ENCODE results near the gene ANAPC4.

Gene ANAPC4

DNA sequence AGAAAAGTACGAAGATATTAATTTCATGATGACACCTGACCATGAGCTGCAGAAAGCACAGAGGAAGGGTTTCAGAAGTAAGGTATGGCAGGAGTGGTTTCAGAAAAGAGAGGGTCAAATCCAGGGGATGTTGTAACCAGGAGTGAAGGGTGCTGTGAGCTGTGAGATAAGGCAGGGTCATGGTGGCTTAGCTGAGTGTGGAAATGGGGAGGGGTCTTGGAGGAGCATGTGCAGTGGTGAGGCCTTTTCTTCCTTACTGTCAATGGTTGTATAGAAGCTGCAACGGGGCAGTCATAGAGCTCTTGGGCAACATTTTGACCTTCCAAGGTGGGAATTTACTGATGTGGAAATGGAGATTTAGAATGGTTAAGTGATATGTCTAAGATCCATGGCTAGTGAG is 2.5 kb downstream of the ANAPC4 start:
- DNase-seq, result no peak

GRCh38 chr4:25383647-25384046 is 6.6 kb downstream of the ANAPC4 start:
- no peak for DNase-seq

DNA sequence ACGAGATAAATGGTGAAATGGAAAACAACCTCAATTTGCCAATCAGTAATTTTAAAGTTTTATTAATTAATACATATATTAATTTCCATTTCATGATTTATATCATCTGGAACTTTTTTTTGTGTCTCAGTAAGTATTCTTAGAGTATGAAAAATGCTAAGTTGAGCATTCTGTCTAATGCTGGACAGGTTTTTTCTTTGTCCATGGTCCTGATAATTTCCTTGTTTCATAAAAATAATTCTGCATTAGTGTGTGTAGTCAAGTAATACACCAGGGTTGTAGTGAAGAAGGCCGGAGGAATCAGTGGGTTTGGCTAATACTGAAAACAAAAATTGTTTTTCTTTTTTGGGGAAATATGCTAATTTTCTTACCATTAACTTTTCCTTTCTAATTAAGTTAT is 9.9 kb downstream of the ANAPC4 start:
- DNase-seq, result no peak

GRCh38 chr4:25397305-25397704 is 20.2 kb downstream of the ANAPC4 start:
- no peak for DNase-seq

DNA sequence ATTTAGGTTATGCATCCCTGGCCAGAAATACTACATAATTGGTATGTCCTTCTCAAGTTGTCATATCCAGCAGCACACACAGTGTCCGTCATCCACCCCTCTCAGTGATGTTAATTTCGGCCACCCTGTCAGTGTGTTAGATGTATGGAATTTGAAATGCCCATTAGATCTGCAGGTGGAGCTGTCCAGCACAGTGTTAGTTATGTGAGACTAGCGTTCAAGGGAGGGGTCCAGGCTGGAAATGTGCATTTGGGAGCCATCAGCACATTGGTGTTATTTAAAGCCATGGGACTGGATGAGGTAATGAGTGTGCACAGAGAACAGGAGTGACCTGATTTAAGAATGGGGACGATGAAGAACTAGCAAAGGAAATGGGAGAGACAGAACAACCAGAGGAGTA is 22.4 kb downstream of the ANAPC4 start:
- DNase-seq, result no peak

GRCh38 chr4:25401066-25401465 is 24.0 kb downstream of the ANAPC4 start:
- DNase-seq, result no peak

GRCh38 chr4:25402521-25402920 is 25.5 kb downstream of the ANAPC4 start:
- no peak for DNase-seq

DNA sequence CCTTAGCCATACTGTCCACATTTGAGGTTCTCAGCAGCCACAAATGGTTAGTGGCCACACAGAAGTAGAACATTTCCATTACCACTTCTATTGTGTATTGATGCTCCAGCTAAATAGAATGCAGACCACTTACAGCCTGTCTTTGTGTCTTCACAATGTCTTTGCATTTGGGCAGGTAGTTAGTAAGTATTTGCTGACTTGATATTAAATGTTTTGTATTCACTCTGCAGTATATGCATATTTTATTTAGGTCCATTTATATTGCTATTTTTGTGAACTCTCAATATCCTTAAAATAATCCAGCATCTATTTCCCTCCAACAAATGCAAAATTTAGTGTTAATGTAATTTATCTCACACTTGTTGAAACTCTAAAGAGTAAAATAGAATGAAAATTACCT is 26.6 kb downstream of the ANAPC4 start:
- no peak for DNase-seq

DNA sequence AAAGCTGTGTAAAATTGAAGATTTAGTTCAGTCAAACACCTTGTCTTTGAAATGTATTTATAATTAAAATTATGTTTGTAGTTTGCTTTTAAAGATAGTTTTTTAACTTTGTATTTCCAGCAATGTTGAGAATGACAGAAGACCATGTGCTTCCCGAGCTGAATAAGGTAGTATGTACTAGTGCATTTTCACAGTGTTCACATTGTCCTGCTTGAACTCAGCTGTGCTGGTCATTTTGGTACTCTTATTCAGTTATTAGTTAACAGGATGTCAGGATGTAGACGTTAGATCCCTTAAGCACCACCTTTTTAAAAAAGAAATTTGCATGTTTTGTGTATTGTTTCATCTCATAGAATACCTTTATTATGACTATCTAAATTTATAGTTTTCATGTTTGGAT is 28.4 kb downstream of the ANAPC4 start:
- no peak for DNase-seq

- DNase-seq, result no peak
Observed at GRCh38 chr4:25406081-25406692, 29.1 kb downstream of the ANAPC4 start.

DNA sequence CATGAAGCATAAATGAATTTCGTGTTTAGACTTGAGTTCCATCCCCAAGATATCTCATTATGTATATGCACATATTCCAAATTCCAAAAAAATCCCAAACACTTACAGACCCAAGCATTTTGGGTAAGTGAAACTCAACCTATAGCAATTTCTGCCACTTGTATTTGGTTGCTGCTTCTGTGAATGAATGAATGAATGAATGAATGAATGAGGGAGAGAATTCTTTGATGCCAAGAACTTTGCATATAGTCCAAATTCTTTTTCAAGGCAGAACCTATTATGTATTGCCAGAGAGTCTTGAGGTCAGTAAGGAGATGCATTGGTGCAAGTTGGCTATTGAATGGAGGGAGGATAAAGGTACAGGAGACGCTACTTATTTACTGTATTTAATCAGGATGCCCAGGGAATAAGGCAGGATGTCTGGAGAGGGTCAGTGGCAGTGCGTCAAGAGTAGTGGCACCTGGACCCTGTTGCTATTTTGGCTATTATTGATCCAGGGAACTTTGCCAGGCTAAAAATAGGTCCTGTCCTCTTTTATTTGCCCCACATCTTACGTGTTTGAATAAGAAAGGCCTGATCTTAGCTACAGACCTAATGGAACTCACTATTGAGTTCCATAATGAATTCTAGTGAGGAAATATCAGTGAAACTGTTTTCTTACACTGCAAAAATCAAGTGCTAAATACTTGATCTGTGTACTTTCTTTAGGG is 33.9 kb downstream of the ANAPC4 start:
- DNase-seq, result no peak

DNA sequence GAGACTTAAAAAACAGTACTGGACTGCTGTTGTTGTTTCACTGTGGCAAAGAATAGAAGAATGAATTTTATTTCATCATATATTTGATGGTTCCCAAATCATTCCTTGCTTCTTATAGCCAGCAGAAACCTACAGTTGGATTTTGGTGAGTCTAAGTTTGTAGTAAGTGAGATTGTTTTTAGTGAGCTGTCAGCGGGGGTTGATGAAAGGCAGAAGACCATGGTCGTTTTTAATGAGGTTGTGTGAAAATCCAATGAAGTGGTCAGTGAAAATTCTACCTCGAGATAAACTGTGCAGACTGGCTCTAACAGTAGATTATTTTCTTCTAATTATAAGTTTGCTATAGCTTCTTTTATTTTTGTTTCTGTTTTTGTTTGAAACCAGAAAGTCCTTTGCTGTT is 36.2 kb downstream of the ANAPC4 start:
- DNase-seq, result no peak

- no peak for DNase-seq
Observed at GRCh38 chr4:25417014-25417413, 40.0 kb downstream of the ANAPC4 start.

- no peak for DNase-seq
Observed at GRCh38 chr4:25420931-25421330, 43.9 kb downstream of the ANAPC4 start.

DNA sequence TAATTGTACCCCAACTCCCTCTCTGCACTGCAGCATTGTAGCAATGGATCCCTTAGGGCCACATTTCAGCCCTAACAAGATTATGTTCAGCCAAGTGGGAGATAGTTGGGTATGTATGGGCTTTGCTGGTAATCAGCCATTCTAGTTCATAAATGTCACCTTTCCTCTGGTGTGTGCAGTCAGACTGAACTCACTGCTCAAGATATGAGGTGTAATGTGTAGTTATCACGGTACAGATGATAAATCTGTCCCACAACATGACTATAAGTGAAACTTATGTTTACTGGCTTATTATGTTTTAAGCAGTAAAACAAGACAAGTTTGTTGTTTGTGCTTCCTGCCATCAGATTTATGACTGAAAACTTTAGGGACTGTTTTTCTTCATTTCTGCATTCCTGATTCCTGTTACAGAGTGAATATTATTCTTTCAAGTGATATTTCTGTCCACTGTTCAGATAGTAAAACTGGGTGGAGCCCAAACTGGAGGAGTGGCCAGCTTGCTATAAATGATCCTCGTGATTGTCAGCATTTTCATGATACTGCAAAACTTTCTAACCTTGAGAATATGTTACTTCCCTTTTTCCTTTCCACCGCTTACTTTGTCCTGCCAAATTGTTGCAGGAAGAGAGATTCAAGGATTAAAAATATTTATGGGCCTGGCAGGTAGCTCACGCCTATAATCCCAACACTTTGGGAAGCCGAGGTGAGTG is 44.9 kb downstream of the ANAPC4 start:
- no peak for DNase-seq

- no peak for DNase-seq
Observed at GRCh38 chr4:25423548-25423947, 46.5 kb downstream of the ANAPC4 start.

DNA sequence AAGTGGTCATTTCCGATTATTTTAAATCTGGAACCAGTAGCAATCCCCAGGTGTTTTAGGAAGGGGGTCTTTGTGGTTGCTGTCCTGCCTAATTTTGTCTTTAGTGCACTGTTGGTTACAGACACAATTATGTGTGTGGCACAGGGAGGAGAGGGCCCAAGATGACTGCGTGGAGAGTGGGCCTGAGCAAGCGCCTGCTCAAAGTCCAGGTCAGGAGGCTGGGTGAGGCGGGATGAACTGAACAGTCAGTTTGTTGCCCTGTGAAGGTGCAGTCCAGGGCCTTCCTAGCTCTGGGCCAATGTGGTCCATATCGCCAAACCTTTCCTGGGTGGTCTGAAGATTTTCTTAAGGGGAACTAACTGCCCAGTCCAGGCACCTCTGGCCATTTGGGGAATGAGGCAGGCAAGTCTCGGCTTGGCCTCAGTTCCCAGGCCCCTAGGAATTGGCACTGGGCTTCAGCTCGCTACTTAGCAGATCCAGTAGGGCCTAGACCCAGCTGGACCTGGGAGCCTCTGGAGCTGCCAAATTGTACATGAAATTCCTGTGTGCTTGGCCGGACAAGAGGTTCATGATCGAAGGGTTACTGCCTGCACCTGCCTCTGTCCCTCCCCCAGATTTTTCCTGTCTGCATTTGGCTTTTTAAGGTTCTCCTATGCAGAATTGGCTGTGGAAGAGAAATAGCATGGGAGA is 47.6 kb downstream of the ANAPC4 start:
- DNase-seq, result no peak

GRCh38 chr4:25425361-25425760 is 48.3 kb downstream of the ANAPC4 start:
- no peak for DNase-seq

GRCh38 chr4:25427871-25428270 is 50.8 kb downstream of the ANAPC4 start:
- DNase-seq, result no peak

DNA sequence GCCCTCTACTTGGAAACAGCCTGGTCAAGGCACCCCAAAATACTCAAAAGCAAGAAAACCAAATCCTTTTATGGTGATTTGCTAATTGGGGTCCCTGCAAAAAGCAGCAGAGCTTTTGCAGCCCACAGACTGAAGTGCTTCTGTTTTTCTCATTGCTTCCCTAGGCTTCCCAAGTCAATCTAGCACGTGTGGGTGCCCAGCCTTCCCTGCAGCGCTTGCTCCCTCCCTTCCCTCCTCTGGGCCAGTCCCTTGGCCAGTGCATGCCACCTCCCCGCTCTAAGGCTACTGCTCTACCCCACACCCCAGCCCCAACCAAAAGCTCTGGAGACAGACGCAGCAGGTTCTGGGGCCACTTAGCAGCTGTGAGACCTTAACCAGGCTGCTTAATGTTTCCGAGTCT is 53.6 kb downstream of the ANAPC4 start:
- no peak for DNase-seq

- DNase-seq, result no peak
Observed at GRCh38 chr4:25433966-25434827, 57.1 kb downstream of the ANAPC4 start.

GRCh38 chr4:25437926-25438325 is 60.9 kb downstream of the ANAPC4 start:
- no peak for DNase-seq

Measured in NCI-H1436 (cell line).